ENCODE measurements around the gene RPTOR. TPM values are rescaled to one million over a fixed set of nuclear protein-coding genes. Genes with fewer than 3 reads are reported as not detected.

Gene RPTOR
- total and polyA plus RNA-seq, 2 experiments from 2014 or later, result 13.2 to 37.9 TPM

GRCh38 chr17:80937462-80938381, 393.1 kb downstream of the RPTOR start:
- no peak overlapping the region for H3K27ac ChIP-seq

GRCh38 chr17:80938556-80938955, 393.9 kb downstream of the RPTOR start:
- no peak overlapping the region for H3K27ac ChIP-seq
- DNase-seq (ENCODE audit: low read depth in 1 of 2, low spot score in 1 of 2), result no peak

More at GRCh38 chr17:80937462-80938381, 393.1 kb downstream of the RPTOR start:
- TF ChIP-seq CTCF (IDR thresholded peaks at IDR 0.05; ENCODE audit: low read depth, low read length), result no peak
- Histone ChIP-seq H3K9me3 (ENCODE audit: low read depth) (no peaks in the 10 kb centered on the region), H3K36me3 (peaks cover 7% of the 10 kb centered on the region), H3K4me1 (ENCODE audit: low read depth) (no peaks in the 10 kb centered on the region), H3K4me3 (no peak overlapping the region), H3K27me3 (no peaks in the 10 kb centered on the region)
- no peak for DNase-seq (ENCODE audit: low read depth in 1 of 2, low spot score in 1 of 2)

GRCh38 chr17:80939151-80940145, 394.8 kb downstream of the RPTOR start:
- no peak overlapping the region for H3K27ac ChIP-seq
- H3K27me3 ChIP-seq, result no peaks in the 10 kb centered on the region
- no peak overlapping the region for H3K4me3 ChIP-seq
- H3K9me3 ChIP-seq (ENCODE audit: low read depth), result no peaks in the 10 kb centered on the region
- H3K4me1 ChIP-seq (ENCODE audit: low read depth), result no peaks in the 10 kb centered on the region
- no peak for DNase-seq (ENCODE audit: low read depth in 1 of 2, low spot score in 1 of 2)
- H3K36me3 ChIP-seq, result peaks cover 5% of the 10 kb centered on the region
- no peak for TF ChIP-seq CTCF (IDR thresholded peaks at IDR 0.05; ENCODE audit: low read depth, low read length)

More at GRCh38 chr17:80938556-80938955, 393.9 kb downstream of the RPTOR start:
- peaks cover 7% of the 10 kb centered on the region for H3K36me3 ChIP-seq
- H3K4me3 ChIP-seq, result no peak overlapping the region
- no peaks in the 10 kb centered on the region for H3K9me3 ChIP-seq (ENCODE audit: low read depth)
- H3K27me3 ChIP-seq, result no peaks in the 10 kb centered on the region
- no peak for TF ChIP-seq CTCF (IDR thresholded peaks at IDR 0.05; ENCODE audit: low read depth, low read length)
- H3K4me1 ChIP-seq (ENCODE audit: low read depth), result no peaks in the 10 kb centered on the region

- TF ChIP-seq CTCF (IDR thresholded peaks at IDR 0.05; ENCODE audit: low read depth, low read length), result no peak
- H3K9me3 ChIP-seq (ENCODE audit: low read depth), result no peaks in the 10 kb centered on the region
- no peak for DNase-seq (ENCODE audit: low read depth in 1 of 2, low spot score in 1 of 2)
- peaks cover 4% of the 10 kb centered on the region for H3K36me3 ChIP-seq
- no peaks in the 10 kb centered on the region for H3K27me3 ChIP-seq
- H3K4me3 ChIP-seq, result no peak overlapping the region
- no peaks in the 10 kb centered on the region for H3K4me1 ChIP-seq (ENCODE audit: low read depth)
- no peak overlapping the region for H3K27ac ChIP-seq
Observed at GRCh38 chr17:80940171-80941123, 395.8 kb downstream of the RPTOR start.

All from cardiac muscle cell (in vitro differentiated cells and primary cell).